Body of pancreas (tissue), 4 donors: Measurements from ENCODE around the gene QRFP. TPM values are rescaled to one million over a fixed set of nuclear protein-coding genes. Genes with fewer than 3 reads are reported as not detected.

Experiments used
- ATAC-seq: fragments of 150-250 bp; one replicate; pipeline ENCODE4 v1.9.1; 2016
- DNase-seq, 4 donors: peaks; one replicate each; pipeline ENCODE4 v3.0.0-alpha.2; 2019
- H3K27ac ChIP-seq, 4 donors: fragments of 200-600 bp; sonication (generic); 1 replicate in 3 of 4; 2 replicates in 1 of 4; pipeline versions ENCODE4 v1.5.1 to v1.6.1; 2016 to 2019; ENCODE audit warnings: mild to moderate bottlenecking in 1 of 4, mixed read lengths in 1 of 4, moderate library complexity in 1 of 4
- H3K27me3 ChIP-seq, 2 donors: fragments of 200-600 bp; sonication (generic); one replicate each; pipeline ENCODE4 v1.6.0; 2016; ENCODE audit warnings: mild to moderate bottlenecking in 1 of 2
- H3K36me3 ChIP-seq, 2 donors: fragments of 200-600 bp; sonication (generic); replicated peaks in 1 of 2; 2 replicates each; pipeline ENCODE4 v1.5.1; 2016; ENCODE audit warnings: low read depth in 2 of 2; ENCODE audit not compliant: insufficient read depth in 1 of 2
- H3K4me1 ChIP-seq: fragments of 200-600 bp; sonication (generic); one replicate; pipeline ENCODE4 v1.6.0; 2016
- H3K4me3 ChIP-seq, 2 donors: fragments of 200-600 bp; sonication (generic); 1 replicate in 1 of 2; 2 replicates in 1 of 2; pipeline ENCODE4 v1.5.1; 2016 to 2019
- H3K9me3 ChIP-seq, 3 donors: fragments of 200-600 bp; sonication (generic); 1 replicate in 2 of 3; 2 replicates in 1 of 3; pipeline ENCODE4 v1.5.1; 2016
- CTCF ChIP-seq, 7 experiments: fragments of 450-650 bp in 4 of 7; fragments of 200-600 bp in 3 of 7; sonication (generic) in 3 of 7; IDR thresholded peaks; one replicate each; pipeline ENCODE4 v1.5.1; 2016 to 2019; ENCODE audit warnings: antibody characterized with exemption in 7 of 7
- POLR2A ChIP-seq, 3 donors: fragments of 450-650 bp; IDR thresholded peaks; one replicate each; pipeline ENCODE4 v1.6.1; 2016; ENCODE audit warnings: antibody characterized with exemption in 3 of 3, mild to moderate bottlenecking in 2 of 3
- WGBS, 2 donors: methylation state at CpG; one replicate each; pipeline ENCODE4 v1.1.5; 2017; 5-methylcytosine and 5-hydroxymethylcytosine counted together
- intact Hi-C: fragments of 100-400 bp; cut with DNase I; formaldehyde crosslinking; loops from one replicate; pipeline ENCODE4 v1.15.1; 2023
- total RNA-seq, 2 donors: library from RNA; depleted of rRNA; stranded (reverse); fragments of >200 nt; gene quantifications; one replicate each; pipeline ENCODE4 v1.1.0, GENCODE V29; 2016

The QRFP gene
- not detected for total RNA-seq

- no peak for DNase-seq
- H3K4me3 ChIP-seq = no peak within 1 kb of the TSS
- ATAC-seq = no peak
- H3K27me3 ChIP-seq = no peaks in the 10 kb centered on the region
- H3K4me1 ChIP-seq = peaks cover 5% of the 10 kb centered on the region
- H3K27ac ChIP-seq = no peak within 1 kb of the TSS
- intact Hi-C loops = no loop called here
- WGBS, 2 donors = 57 to 79% methylated on average over 7 to 27 of the region's 27 CpGs
- no peaks in the 10 kb centered on the region for H3K9me3 ChIP-seq
- TF ChIP-seq CTCF (IDR thresholded peaks at IDR 0.05) = no peak
- no peak for TF ChIP-seq POLR2A (IDR thresholded peaks at IDR 0.05)
- H3K36me3 ChIP-seq = no peaks in the 10 kb centered on the region
These were observed at the start of gene QRFP for GRCh38 chr9:130896233-130897014. QRFP (minus strand) TSS chr9:130896812; CDS start chr9:130893838, 2,974 bp downstream.

- Histone ChIP-seq H3K27me3 (peaks cover 0 to 20% of the 10 kb centered on the region in 2 donors), H3K36me3 (no peaks in the 10 kb centered on the region), H3K4me3 (no peak overlapping the region), H3K9me3 (no peaks in the 10 kb centered on the region), H3K27ac (no peak overlapping the region), H3K4me1 (peaks cover 9% of the 10 kb centered on the region)
- no peak for DNase-seq
- TF ChIP-seq POLR2A (IDR thresholded peaks at IDR 0.05) = no peak
- TF ChIP-seq CTCF (IDR thresholded peaks at IDR 0.05) = no peak
- WGBS, 2 donors = 75 to 87% methylated on average over 9 of the region's 9 CpGs
- intact Hi-C loops = no loop called here
- no peak for ATAC-seq
These were observed 48.6 kb upstream of the QRFP start for GRCh38 chr9:130945173-130945572.

GRCh38 chr9:130944510-130945058 lies 48.0 kb upstream of the QRFP start:
- H3K36me3 ChIP-seq = no peaks in the 10 kb centered on the region
- TF ChIP-seq POLR2A (IDR thresholded peaks at IDR 0.05) (no peak), CTCF (IDR thresholded peaks at IDR 0.05) (no peak)
- H3K9me3 ChIP-seq = no peaks in the 10 kb centered on the region
- no peak for DNase-seq
- H3K27ac ChIP-seq = no peak overlapping the region
- H3K4me3 ChIP-seq = no peak overlapping the region
- peaks cover 14% of the 10 kb centered on the region for H3K4me1 ChIP-seq
- H3K27me3 ChIP-seq = peaks cover 0 to 24% of the 10 kb centered on the region in 2 donors
- intact Hi-C loops = loop anchor here (5.0 kb wide), 2 partner anchors 77 to 242 kb away; no protein-coding TSS in a partner anchor
- ATAC-seq = no peak
- WGBS, 2 donors = 17 to 44% methylated on average over 2 to 3 of the region's 3 CpGs

- Histone ChIP-seq H3K27ac (no peak overlapping the region), H3K27me3 (peaks cover 0 to 32% of the 10 kb centered on the region in 2 donors), H3K9me3 (no peaks in the 10 kb centered on the region), H3K4me1 (peaks cover 22% of the 10 kb centered on the region), H3K4me3 (no peak overlapping the region), H3K36me3 (no peaks in the 10 kb centered on the region)
- ATAC-seq = no peak
- intact Hi-C loops = loop anchor here (5.0 kb wide), 2 partner anchors 76 to 241 kb away; no protein-coding TSS in a partner anchor
- WGBS, 2 donors = 22% methylated on average over 12 to 14 of the region's 14 CpGs
- no peak for TF ChIP-seq CTCF (IDR thresholded peaks at IDR 0.05)
- no peak for TF ChIP-seq POLR2A (IDR thresholded peaks at IDR 0.05)
- no peak for DNase-seq
These were observed 47.2 kb upstream of the QRFP start for GRCh38 chr9:130943777-130944176.
